D341Med (cell line): Measurements from ENCODE around the gene SCAMP5.
A peak's percentile ranks its signal among the peaks of the same experiment; 100 is the strongest.

Experiments used
- DNase-seq: peaks from one replicate; pipeline ENCODE4 v3.0.0; 2012; ENCODE audit warnings: low spot score

The SCAMP5 gene

GRCh38 chr15:74977599-74977998 is 17.8 kb upstream of the SCAMP5 start:
- no peak for DNase-seq

GRCh38 chr15:74978077-74978476 is 17.3 kb upstream of the SCAMP5 start:
- DNase-seq: no peak

- DNase-seq: no peak
These were observed 16.9 kb upstream of the SCAMP5 start for GRCh38 chr15:74978503-74978902.

- no peak for DNase-seq
These were observed 13.2 kb upstream of the SCAMP5 start for GRCh38 chr15:74982183-74982582.

GRCh38 chr15:74983725-74984231 is 11.6 kb upstream of the SCAMP5 start:
- DNase-seq: no peak

- DNase-seq: peak; percentile 76
These were observed 7.2 kb upstream of the SCAMP5 start for GRCh38 chr15:74988007-74988800.

- no peak for DNase-seq
These were observed 5.8 kb upstream of the SCAMP5 start for GRCh38 chr15:74989527-74989926.

GRCh38 chr15:74992619-74993018 is 2.7 kb upstream of the SCAMP5 start:
- no peak for DNase-seq

- DNase-seq: no peak
These were observed 1.1 kb upstream of the SCAMP5 start for GRCh38 chr15:74994236-74994635.

- no peak for DNase-seq
These were observed 678 bp upstream of the SCAMP5 start for GRCh38 chr15:74994685-74995084.

- peak; percentile 79 for DNase-seq
These were observed 709 bp downstream of the SCAMP5 start for GRCh38 chr15:74995779-74996765.

- DNase-seq: peak; percentile 78
These were observed 1.8 kb downstream of the SCAMP5 start for GRCh38 chr15:74997141-74997540.

- DNase-seq: no peak
These were observed 2.2 kb downstream of the SCAMP5 start for GRCh38 chr15:74997543-74997942.

GRCh38 chr15:75001310-75001709 is 5.9 kb downstream of the SCAMP5 start:
- DNase-seq: no peak

- no peak for DNase-seq
These were observed 7.0 kb downstream of the SCAMP5 start for GRCh38 chr15:75002398-75002797.

GRCh38 chr15:75007216-75007615 is 11.9 kb downstream of the SCAMP5 start:
- DNase-seq: no peak

GRCh38 chr15:75008221-75008625 is 12.9 kb downstream of the SCAMP5 start:
- DNase-seq: no peak

- DNase-seq: no peak
These were observed 13.4 kb downstream of the SCAMP5 start for GRCh38 chr15:75008629-75009326.

GRCh38 chr15:75016431-75016830 is 21.1 kb downstream of the SCAMP5 start:
- no peak for DNase-seq

- DNase-seq: no peak
These were observed 24.6 kb downstream of the SCAMP5 start for GRCh38 chr15:75019916-75020315.

GRCh38 chr15:75021341-75021740 is 26.0 kb downstream of the SCAMP5 start:
- no peak for DNase-seq

GRCh38 chr15:75022783-75023180 is 27.4 kb downstream of the SCAMP5 start:
- no peak for DNase-seq
